Thyroid gland (tissue), 4 donors: ENCODE measurements around the gene NMUR2.

ENCODE experiments used
- CTCF ChIP-seq, 6 experiments: fragments of 200-600 bp in 3 of 6; fragments of 450-650 bp in 3 of 6; sonication (generic) in 3 of 6; IDR thresholded peaks; one replicate each; pipeline ENCODE4 v1.5.1; 2016 to 2019; ENCODE audit warnings: antibody characterized with exemption in 6 of 6, mild to moderate bottlenecking in 2 of 6, inconsistent platforms in 1 of 6, moderate library complexity in 1 of 6
- POLR2A ChIP-seq, 2 donors: fragments of 450-650 bp; IDR thresholded peaks; one replicate each; pipeline ENCODE4 v1.6.1; 2017; ENCODE audit warnings: antibody characterized with exemption in 2 of 2, mild to moderate bottlenecking in 2 of 2, moderate library complexity in 1 of 2

- no peak for TF ChIP-seq CTCF (IDR thresholded peaks at IDR 0.05)
- no peak for TF ChIP-seq POLR2A (IDR thresholded peaks at IDR 0.05)
Measured at GRCh38 chr5:152397581-152397980, 7.5 kb downstream of the NMUR2 start.
